ENCODE results near the gene CARD9. TPM values are rescaled to one million over a fixed set of nuclear protein-coding genes. Genes with fewer than 3 reads are reported as not detected.
A peak's percentile ranks its signal among the peaks of the same experiment; 100 is the strongest.

CARD9 gene
- total RNA-seq, 1 experiment from 2014 or later: 5.6 TPM

DNA sequence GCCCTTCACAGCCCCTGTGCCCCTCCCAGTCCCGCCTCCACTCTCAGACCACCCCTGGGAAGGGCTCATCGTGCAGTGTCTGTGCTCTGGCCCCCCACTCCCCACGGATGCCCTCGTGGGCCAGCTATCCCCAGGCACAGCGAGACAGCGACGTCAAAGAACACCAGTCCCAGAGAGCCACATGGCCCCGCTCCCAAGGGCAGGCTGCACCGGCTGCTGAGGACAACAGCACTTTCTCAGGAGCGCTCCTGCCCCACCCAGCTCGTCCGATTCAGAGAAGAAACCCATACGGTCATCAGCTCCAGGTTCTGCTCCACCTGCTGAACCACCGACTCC is 31.3 kb upstream of the CARD9 start:
- H2BK12ac ChIP-seq (ENCODE audit: insufficient read length, low read depth, low read length): no peak overlapping the region
- no CpG with 5 or more reads among the region's 14 CpGs for WGBS (ENCODE audit: extremely low coverage, insufficient read length, low lambda C conversion rate)
- no peaks in the 10 kb centered on the region for H3K4me1 ChIP-seq (ENCODE audit: insufficient read depth, low read length)
- peaks cover 15 to 17% of the 10 kb centered on the region in 2 experiments for H3K4me1 Mint-ChIP-seq
- no peak overlapping the region for H3K23ac ChIP-seq (ENCODE audit: insufficient read length, low read depth, low read length)
- H3K4me2 ChIP-seq (ENCODE audit: insufficient read depth, insufficient read length, low read length): no peak overlapping the region
- no peak overlapping the region; a peak in 1 of 5 replicates for H3K4me3 Mint-ChIP-seq
- H4K20me1 ChIP-seq (ENCODE audit: control insufficient read depth, insufficient read depth, insufficient read length): no peaks in the 10 kb centered on the region
- H4K5ac ChIP-seq (ENCODE audit: insufficient read length, low read depth, low read length): no peak overlapping the region
- H3K79me2 ChIP-seq (ENCODE audit: insufficient read depth, low read length): peaks cover 2% of the 10 kb centered on the region; the same call in 1 of the 2 replicates
- no peak overlapping the region for H4K8ac ChIP-seq (replicated peaks; ENCODE audit: insufficient read length, low read depth, low read length)
- no peak overlapping the region for H4K91ac ChIP-seq (ENCODE audit: insufficient read length, low read depth, low read length)
- no peak overlapping the region for H2BK5ac ChIP-seq (ENCODE audit: insufficient read length, low read length)
- peaks cover 4% of the 10 kb centered on the region for H3K23me2 ChIP-seq (ENCODE audit: insufficient read length, low read depth, low read length, poor library complexity, severe bottlenecking)
- H2AFZ ChIP-seq (ENCODE audit: low read length): no peak overlapping the region
- H3K79me1 ChIP-seq (ENCODE audit: insufficient read depth, low read depth, low read length, poor library complexity, severe bottlenecking): peaks cover 7% of the 10 kb centered on the region
- no peak overlapping the region for H2BK20ac ChIP-seq (ENCODE audit: low read depth, low read length, poor library complexity, severe bottlenecking)
- no peak overlapping the region for H3T11ph ChIP-seq (ENCODE audit: low read length)
- no peaks in the 10 kb centered on the region for H3K9me3 Mint-ChIP-seq
- H2AK5ac ChIP-seq (ENCODE audit: insufficient read length, low read length): no peak overlapping the region
- no peak overlapping the region for H3K4ac ChIP-seq (ENCODE audit: low read depth, low read length)
- TF ChIP-seq, protein P1, sequence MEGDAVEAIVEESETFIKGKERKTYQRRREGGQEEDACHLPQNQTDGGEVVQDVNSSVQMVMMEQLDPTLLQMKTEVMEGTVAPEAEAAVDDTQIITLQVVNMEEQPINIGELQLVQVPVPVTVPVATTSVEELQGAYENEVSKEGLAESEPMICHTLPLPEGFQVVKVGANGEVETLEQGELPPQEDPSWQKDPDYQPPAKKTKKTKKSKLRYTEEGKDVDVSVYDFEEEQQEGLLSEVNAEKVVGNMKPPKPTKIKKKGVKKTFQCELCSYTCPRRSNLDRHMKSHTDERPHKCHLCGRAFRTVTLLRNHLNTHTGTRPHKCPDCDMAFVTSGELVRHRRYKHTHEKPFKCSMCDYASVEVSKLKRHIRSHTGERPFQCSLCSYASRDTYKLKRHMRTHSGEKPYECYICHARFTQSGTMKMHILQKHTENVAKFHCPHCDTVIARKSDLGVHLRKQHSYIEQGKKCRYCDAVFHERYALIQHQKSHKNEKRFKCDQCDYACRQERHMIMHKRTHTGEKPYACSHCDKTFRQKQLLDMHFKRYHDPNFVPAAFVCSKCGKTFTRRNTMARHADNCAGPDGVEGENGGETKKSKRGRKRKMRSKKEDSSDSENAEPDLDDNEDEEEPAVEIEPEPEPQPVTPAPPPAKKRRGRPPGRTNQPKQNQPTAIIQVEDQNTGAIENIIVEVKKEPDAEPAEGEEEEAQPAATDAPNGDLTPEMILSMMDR (conservative IDR thresholded peaks at IDR 0.05): no peak
- no peak for DNase-seq
- H3K27me3 Mint-ChIP-seq (ENCODE audit: low read depth): no peaks in the 10 kb centered on the region; the same call in 1 of the 2 replicates
- H3K36me3 Mint-ChIP-seq (ENCODE audit: insufficient read depth in 1 of 3, low read depth in 3 of 3): peaks cover 36 to 69% (median 63%) of the 10 kb centered on the region in 3 experiments
- H3K18ac ChIP-seq (ENCODE audit: insufficient read length, low read depth, low read length): no peak overlapping the region
- H3K27me3 ChIP-seq (ENCODE audit: insufficient read depth, low read length): no peaks in the 10 kb centered on the region
- H2BK120ac ChIP-seq (ENCODE audit: low read depth, low read length, poor library complexity, severe bottlenecking): no peak overlapping the region
- no peak overlapping the region for H3K9ac ChIP-seq (ENCODE audit: extremely low read depth, insufficient read length, low read length)
- no peak overlapping the region for H2BK15ac ChIP-seq (ENCODE audit: low read depth, low read length)
- H3K27ac ChIP-seq (ENCODE audit: insufficient read length, low read depth, low read length): no peak overlapping the region
- no peak overlapping the region for H3K14ac ChIP-seq (ENCODE audit: insufficient read depth, low read length)
- H3K9me3 ChIP-seq (ENCODE audit: control insufficient read depth, low read depth, low read length): no peaks in the 10 kb centered on the region
- no peak overlapping the region for H3K56ac ChIP-seq (ENCODE audit: insufficient read length, low read depth, low read length)
- H3K27ac Mint-ChIP-seq: peak overlapping the region in 1 of 3 experiments; percentile 60; a peak in 2 of 7 replicates

All from H9 (cell line).